HG03378 (cell line): ENCODE data around the gene MDN1.
A peak's percentile ranks its signal among the peaks of the same experiment; 100 is the strongest.
"Not testable (repeated sequence)": the region's sequence is repeated elsewhere in the genome, so short reads cannot be mapped to it uniquely, and the experiment has no call there.

Experiments used
- ATAC-seq: cut with Tn5 transposase; IDR thresholded peaks from one replicate; pipeline ENCODE4 v1.9.1; 2021; ENCODE audit warnings: mild to moderate bottlenecking, moderate library complexity; ENCODE audit not compliant: unreplicated experiment

MDN1 gene

DNA sequence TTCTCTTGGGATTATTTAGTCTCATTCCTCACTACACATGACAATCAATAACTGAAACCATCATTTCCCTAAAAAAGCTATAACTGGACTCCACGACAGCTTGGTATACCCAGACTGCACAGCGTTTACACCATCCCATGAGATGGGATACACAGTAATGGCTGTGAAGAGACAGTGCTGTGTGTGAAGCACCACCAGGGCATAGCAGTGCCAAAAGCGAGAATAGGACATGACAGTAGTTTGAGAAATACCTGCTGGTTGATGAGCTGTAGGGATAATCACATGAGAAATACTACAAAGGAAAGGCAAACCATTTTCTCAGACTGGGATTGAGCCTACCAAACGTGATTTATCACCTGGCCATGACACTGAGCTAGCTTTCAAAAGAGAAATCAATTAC is 158.6 kb downstream of the MDN1 start:
- no peak for ATAC-seq

DNA sequence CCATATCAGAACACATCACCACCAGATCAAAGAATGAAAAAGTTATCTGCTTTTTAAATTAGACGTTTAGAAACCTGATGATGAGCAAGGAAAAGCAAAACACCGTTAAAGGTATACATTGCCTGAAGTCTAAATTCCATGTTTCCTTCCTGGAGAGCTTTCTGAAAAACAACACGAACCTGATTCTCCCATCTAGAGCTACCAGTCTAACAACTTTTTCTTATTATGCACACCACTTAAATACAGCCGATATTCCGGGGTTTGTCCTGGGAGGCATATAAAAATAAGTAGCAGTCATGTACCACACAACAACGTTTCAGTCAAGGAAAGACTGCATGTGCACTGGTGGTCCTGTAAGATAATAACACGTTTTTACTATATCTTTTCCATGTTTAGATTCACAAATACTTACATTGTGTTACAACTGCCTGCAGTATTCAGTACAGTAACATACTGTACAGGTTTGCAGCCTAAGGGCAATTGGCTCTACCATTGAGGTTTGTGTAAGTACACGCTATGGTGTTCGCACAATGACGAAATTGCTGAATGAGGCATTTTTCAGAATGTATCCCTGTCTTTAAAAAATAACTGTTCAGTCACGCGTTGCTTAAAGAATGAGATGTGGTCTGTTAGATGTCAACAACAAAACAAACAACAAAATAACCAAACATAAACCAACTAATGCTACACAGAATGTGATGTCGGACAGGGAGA is 162.0 kb downstream of the MDN1 start:
- no peak for ATAC-seq

DNA sequence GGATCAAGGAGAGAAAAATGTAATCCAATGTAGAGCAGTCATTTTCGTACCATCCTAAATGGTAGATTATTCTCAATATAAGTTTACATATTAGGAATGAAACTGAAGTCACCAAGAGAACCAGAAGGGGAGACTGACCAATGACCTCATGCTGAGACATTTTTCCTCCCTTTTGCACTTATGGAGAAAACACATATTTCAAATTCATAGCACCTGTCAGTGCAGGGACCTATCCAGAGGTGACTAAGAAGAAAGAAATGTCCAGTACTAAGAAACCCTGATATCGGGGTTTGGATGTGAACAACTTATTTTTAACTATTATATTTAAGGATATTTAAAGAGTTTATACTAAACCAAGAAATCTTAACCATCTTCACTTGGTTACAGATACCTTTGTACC is 164.5 kb downstream of the MDN1 start:
- no peak for ATAC-seq

DNA sequence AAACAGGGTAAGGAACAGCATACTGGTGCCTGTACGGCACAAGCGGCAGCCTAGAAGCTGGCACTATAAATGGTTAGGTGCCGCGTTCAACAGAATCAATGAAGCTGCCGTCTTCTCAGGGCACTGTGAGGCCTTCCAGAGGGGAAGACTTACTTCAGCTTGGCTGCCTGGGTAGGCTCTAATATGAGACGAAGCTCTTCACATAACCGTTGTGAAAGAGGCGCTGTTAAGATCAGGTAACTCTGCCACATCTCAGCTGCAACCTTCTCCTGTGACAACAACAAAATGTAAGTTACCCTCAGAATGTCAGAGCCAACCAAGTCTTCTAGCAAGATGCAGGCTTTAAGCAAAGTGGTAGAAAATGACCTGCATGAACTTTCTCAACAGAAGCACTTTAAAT is 169.0 kb downstream of the MDN1 start:
- ATAC-seq, result no peak

DNA sequence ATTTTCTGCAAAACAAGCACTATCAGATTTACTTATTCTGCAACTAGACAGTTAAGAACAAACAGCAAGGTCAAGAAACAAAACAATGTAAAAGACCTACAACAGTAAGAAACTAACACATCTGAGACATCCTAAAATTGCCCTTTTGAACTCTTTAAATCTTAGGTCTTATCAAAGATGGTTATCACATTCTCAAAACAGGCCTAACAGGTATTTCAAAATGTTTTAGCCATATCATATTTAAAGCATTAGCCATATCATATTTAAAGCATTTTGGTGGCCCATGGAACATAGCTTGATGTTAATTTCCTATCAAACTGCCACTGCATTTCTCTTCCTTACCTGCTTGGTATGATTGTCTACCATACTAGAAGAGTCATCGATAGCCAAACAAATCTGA is 169.9 kb downstream of the MDN1 start:
- ATAC-seq, result no peak

DNA sequence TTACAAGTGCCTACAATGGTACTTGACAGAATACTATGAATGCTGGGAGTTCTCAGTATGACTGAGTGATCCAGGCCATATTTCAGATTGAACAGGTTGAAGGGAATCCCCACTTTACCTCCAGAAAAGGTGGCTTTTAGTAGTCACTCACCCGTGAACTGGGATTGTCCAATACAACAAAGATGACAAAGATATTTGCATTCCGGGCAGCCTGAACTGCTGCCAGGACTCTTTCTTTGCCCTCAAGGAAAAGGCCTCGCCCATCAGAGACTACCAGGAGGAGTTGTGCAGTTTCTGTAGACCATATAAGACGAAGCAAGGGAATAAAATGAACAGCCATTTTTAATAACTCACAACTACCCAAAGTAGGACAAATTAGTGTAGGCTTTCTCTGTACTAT is 174.7 kb downstream of the MDN1 start:
- ATAC-seq, result no peak

DNA sequence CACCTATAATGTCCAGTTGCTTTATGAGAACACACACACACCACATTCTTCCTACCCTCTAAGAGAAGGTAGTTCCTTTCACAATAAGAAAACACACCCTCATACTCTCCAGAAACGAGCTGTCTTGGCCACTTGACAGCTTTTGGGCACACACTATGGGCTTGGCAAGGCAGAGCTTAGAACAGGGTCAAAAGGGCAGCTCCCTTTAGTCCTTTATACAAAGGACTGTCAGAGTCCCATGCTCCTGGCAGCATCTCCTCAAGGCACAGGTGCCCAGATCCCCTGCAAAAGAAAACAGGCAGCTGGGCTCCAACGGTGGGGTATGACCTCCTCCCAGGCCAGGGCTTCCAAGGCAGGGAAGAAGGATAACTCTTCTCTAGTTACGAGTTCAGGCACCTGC is 176.2 kb downstream of the MDN1 start:
- no peak for ATAC-seq

DNA sequence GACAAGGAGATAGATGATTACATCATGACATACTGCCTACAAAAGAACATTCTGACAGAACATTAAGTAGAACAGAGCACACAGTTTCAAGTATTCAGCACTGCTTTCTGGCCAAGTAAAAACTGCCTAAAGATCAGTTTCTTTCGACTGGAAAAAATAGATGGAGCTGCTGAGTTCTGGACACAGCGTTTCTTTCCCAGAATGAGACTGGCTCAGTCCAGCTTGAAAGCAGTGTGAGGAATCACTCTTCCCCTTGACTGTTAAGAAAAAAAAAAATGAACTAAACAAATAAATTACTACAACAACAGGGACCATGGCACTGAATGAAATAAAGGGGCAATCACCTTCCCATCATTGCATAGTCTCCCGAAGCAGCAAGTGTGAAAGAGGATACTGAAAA is 176.6 kb downstream of the MDN1 start:
- ATAC-seq, result no peak

DNA sequence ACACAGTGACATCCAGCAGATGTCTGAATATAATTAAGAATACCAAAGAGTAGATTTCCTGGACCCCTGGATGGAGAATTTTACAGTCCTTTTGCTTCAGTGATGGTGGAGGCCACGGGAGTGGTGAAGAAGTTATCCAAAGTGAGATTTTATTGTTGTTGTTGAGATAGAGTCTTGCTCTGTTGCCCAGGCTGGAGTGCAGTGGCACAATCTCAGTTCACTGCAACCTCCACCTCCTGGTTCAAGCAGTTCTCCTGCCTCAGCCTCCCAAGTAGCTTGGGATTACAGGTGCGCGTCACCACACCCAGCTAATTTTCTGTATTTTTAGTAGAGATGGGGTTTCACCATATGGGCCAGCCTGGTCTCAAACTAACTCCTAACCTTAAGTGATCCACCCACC is 178.0 kb downstream of the MDN1 start:
- ATAC-seq, result not testable (repeated sequence)

DNA sequence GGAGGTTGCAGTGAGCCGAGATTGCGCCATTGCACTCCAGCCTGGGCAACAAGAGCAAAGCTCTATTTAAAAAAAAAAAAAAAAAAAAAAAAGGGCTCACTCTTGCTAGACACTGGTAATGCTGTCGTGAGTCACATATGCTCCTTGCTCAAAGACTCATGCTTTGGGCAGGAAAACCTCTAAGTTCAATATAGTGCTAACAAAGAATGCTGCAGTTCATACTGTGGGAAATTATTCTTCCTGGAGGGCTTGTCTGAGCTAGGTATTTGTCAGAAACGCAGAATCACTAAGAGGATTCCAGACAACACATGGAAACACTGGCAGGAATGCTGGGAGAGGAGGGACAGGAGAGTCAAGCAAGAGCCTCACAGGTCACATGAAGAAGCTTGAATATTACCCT is 178.8 kb downstream of the MDN1 start:
- no peak for ATAC-seq

DNA sequence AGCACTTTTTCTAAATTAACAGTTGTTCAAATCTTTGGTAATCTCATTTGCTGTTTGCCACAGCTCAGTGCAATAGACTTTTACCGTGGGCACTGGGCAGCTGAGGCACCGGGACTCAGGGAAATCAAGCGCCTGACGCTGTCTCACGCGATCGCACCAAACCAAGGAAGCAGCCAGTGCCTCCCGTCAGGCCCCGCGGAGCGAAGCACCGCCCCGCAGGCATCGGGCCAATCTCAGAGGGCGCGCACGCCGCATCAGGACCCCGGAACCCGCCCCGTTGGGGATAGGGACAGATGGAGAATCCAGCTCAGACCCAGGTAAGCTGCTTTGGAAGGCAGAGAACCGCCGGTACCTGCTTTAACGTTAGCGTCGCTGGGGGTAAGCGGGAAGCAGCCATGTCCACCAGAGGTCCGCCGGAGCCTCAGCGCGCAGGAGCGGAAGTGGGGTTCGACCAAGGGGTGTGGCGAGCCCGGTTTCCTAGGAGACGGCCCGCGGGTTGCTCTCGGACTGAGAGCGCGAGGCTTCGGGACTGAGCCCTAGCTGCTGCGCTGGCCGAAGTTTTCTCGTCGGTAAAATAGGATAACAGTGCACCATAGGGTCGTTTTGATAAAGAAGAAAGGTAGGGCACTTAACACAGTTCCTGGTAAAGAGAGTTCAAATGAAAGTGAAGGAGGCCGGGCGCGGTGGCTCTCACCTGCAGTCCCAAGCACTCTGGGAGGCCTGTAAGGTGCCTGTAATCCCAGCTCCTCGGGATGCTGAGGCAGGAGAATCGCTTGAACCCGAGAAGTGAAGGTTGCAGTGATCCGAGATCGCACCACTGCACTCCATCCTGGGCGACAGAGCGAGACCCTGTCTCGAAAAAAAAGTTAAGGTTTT is 181.0 kb downstream of the MDN1 start, which contains the start of gene LYRM2:
Gene LYRM2, minus strand, starts transcription at position 428 of the 876 bp plus-strand sequence. Its CDS starts 31 bp downstream, at position 397.
- peak; percentile 95 for ATAC-seq

DNA sequence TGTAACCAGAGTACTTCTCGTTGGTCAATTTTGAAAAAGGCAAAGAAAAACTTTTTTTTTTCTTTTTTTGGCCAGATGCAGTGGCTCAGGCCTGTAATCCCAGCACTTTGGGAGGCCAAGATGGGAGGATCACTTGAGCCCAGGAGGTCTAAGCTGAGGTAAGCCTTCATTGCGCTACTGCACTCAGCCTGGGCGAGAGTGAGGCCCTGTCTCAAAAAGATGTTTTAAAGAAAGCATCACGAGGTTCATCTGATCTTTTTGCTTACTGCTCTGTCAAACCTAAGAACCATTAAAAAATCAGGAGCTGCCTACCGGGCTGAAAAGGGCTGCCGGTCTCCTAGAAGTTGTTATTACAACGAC is 181.7 kb downstream of the MDN1 start:
- ATAC-seq, result peak; percentile 1

DNA sequence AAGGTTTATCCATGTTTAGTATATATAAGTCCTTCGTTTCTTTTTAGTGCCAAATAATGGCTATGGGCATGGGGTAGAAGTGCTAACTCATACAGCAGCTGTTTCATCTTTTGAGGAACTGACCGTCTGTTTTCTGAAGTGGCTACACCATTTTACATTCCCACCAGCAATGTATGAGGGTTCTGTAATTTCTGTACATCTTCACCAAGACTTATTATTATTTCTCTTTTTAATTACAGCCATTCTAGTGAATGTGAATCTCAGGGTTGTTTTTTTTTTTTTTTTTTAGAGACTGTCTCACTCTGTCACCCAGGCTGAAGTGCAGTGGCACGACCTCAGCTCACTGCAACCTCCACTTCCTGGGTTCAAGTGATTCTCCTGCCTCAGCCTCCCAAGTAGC is 183.2 kb downstream of the MDN1 start:
- ATAC-seq, result not testable (repeated sequence)

DNA sequence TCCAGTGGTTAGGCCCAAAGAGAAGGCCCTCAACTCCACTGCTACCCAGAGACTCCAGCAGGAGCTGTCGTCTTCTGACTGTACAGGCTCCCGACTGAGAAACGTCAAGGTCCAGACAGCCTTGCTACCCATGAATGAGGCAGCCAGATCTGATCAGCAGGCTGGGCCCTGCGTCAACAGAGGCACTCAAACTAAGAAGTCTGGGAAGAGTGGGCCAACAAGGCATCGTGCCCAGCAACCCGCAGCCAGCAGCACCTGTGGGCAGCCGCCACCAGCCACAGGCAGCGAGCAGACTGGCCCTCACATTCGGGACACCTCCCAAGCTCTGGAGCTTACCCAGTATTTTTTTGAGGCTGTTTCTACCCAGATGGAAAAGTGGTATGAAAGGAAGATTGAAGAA is 189.1 kb downstream of the MDN1 start:
- ATAC-seq, result no peak

DNA sequence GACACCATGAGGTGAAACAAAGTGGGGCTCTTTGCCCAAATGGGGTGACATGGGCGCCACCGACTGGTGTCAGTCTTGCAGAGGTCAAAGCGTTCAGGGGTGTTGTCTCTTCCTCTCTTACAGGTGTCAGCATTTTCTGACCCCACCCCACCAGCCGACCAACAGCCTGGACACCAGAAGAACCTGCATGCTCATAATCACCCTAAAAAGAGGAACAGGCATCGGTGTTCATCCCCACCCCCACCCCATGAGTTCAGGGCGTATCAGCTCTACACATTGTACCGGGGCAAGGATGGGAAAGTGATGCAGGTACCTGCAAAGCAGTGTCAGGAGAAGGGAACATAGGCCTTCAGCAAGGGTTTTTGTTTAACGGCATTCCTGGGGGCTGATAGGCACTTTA is 195.8 kb downstream of the MDN1 start:
- ATAC-seq, result no peak

DNA sequence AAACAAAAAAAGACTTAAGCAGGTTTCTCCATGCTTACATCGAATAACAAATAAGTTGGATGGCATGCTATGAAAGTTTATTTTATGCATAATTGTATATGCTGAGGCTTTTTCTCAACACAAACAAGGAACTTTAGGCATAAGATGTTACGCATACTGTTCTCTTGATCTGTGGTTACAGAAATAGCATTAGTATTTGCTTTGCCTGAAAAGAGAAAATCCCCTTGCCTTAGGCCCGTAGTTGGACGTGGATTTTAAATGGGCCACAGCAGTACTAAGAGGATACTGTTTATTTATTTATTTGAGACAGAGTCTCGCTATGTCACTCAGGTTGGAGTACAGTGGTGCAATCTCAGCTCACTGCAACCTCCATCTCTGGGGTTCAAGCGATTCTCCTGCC is 200.0 kb downstream of the MDN1 start:
- ATAC-seq, result no peak

DNA sequence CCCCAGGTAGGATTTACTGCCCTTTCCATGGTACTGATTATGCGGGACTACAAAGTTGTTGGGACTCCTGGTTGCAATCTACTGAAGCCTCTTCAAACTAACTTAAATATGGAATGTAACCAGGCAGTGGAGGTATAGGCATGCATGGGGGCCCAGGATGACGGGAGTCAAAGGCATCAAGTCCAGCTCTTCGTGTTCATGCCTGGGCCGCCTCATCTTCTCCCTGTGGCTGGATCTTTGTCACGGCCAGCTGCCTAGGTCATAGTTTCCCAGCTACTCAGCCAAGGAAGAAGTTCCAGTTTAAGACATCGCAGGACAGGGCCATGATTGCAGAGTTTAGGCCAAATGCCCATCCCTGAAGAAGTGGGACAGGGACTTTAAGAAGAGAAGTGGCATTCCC is 201.6 kb downstream of the MDN1 start:
- ATAC-seq, result no peak

DNA sequence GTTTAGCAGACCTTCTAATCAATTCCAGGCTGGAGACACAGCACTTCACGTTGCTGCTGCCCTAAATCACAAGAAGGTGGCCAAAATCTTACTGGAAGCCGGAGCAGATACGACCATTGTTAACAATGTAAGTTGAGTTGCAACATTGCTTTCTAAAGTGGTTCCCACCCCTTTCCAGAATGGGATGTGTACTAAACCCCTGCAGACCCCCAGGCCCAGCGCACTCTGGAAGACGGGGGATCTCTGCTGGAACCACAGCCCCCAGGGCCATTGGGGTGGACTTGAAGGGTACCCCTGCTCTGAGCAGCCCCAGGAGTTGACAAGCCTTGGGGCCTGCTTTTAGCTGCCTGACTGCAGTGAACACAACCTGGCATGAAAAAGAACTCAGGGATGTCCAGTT is 203.1 kb downstream of the MDN1 start:
- no peak for ATAC-seq

DNA sequence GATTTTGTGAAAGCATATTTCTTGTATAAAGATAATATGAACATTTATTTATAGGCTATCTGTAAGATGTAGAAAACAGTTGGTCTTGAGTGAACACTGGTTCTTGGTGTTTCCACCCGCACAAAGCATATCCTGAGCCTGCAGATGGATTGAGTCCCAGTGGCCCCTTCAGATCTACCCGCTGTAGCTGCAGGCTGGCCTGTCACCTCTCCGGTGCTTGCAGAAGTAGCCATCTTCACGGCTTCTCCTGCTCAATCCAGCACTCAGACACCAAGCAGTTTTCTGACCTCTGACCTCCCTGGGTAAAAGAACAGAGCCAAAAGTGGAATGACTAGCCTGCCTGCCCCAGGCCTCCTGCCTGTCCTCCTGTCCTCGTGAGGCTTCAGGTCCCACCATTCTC is 203.7 kb downstream of the MDN1 start:
- ATAC-seq, result no peak

DNA sequence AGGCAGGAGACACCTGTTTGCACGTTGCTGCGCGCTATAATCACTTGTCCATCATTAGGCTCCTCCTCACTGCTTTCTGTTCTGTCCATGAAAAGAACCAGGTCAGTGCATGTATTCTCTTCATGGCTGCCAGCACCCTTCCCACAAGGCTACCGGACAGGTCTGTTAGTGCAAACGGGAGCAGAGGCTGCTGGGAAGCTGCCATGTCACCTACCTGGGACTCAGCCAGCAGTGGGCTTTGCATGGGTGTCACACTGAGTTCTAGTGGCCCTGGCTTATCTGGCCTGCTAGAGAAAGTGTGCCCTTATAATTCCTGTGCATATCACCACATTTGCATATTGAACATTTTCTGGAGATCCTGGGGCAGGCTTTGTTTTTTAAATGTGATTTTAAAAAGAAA is 205.8 kb downstream of the MDN1 start:
- no peak for ATAC-seq

DNA sequence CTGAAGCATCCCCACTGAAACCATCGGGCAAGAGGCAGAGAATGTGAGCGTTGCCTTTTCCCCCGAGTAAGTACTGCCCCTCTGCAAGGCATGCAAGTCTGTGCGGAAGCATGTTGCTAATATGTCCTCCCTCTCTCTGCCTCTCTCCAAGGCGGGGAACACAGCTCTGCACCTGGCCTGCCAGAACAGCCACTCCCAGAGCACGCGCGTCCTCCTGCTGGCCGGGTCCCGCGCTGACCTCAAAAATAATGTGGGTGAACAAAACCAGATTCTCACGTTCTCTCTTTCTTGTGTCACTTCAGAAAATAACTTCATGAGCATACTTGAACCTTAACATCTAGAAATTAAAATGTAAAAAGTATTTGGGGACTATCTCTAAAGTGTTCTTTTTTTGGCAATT is 207.5 kb downstream of the MDN1 start:
- ATAC-seq, result no peak

DNA sequence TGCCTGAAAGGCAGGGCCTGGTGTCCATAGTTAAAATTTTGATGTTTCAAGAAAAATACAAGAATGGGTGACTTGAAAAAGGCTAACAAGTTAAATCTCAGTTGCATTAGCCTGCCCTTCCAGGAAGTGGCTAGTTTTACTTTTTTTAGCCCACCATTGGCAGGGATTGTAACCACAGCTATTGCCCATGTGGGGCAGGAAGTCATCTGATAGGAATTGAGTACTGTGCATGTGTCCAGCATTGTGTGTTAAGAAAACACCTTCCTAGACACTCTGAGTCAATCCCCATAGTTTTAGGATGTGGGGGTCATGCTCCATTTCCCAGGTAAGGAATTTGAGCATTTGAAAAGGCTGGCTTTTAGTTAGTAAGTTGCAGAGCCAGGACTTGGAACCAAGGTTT is 207.9 kb downstream of the MDN1 start:
- no peak for ATAC-seq
